ENCODE measurements around the gene EIF2B2.
A peak's percentile ranks its signal among the peaks of the same experiment; 100 is the strongest.

Gene EIF2B2

DNA sequence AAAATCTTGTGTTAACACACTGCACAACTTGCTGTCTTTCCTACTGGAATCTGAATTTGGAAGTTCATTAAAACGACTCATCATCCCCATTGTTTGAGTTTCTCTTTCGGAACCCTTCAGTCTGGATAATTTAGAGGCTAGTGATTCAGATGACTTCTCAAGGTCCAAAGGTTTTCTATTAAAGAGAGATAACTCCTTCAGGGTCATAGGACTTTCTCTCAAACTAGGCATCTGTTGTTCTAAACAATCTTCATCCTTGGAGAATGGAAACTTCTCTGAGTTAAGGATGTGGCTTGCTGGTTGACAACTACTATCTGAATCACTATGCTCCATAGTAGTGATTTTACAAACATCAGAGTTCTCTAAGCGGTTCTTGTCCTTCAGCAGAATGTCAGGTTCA is 44.2 kb downstream of the EIF2B2 start:
- no peak for DNase-seq

DNA sequence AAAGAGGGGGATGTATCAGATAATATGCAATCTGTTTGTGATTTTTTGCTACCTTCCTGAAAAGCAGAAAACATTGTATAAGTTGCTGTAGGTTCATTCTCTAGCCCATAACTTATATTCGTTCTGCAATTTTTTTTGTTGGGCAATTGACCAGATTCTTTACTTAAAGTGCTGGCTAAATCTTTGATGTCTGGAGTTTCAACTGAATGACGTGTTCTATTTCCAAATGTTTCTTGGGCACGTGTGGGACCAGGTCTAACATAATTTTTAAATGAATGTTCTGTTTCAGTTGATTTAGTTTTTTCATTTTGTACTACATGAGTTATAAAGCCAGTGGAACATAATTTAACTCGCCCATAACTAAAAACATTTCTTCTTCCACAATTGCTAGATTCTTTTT is 44.8 kb downstream of the EIF2B2 start:
- DNase-seq = no peak

DNA sequence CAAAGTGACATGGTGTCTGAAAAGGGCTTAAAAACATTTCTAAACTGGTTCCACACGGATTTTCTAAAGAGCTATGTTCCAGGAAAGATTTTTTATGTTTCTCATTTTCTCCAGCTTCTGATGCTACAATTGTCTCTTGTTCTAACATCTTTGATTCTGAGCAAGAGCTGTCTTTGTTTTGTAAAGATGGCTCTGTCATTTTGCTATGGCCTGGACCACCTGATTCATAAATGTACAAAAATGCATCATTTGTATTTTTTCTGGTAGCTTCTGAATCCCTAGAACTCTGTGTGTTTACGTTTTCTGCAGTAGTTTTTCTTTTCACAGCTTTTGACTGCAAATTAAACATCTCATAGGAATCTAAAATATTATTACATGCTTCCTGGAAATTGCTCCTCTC is 45.4 kb downstream of the EIF2B2 start:
- DNase-seq = no peak

DNA sequence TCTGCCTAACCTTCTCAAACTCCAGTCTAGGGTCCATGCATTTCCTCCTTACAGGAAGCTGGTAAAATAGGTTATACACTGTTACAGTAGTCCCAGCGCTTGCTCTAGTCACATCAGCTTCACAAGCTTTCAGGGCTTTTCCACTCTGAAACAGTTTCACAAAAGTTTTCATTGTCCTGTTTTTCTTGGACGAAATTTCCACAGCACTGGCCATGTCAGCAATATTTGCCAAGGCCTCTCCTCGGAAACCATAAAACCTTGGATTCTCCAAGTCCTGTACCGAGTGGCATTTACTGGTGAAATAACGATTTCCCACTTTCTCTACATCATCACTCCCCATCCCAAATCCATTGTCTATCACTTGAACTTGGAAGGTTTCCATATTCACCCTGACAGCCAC is 46.4 kb downstream of the EIF2B2 start:
- no peak for DNase-seq

DNA sequence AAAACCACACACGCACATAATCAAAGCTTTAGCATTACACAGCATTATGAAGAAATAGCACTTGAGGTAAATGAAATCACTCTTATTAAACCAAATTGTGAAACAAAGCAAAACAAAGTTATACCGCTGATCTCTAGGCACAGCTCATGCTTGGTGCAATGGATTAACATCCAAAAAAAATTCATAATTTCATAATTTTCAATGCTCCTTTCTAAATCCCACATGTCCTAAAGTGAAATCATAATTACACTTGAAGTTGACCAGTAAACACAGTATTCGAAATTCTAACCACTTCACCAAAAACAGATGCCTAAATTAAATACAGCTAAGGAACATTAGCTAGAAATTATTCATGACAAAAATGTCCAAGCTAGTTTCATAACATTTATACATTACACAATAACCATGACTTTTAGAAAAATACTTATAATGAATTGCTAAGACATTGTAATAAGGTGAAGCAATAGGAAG is 47.0 kb downstream of the EIF2B2 start:
- no peak for DNase-seq

DNA sequence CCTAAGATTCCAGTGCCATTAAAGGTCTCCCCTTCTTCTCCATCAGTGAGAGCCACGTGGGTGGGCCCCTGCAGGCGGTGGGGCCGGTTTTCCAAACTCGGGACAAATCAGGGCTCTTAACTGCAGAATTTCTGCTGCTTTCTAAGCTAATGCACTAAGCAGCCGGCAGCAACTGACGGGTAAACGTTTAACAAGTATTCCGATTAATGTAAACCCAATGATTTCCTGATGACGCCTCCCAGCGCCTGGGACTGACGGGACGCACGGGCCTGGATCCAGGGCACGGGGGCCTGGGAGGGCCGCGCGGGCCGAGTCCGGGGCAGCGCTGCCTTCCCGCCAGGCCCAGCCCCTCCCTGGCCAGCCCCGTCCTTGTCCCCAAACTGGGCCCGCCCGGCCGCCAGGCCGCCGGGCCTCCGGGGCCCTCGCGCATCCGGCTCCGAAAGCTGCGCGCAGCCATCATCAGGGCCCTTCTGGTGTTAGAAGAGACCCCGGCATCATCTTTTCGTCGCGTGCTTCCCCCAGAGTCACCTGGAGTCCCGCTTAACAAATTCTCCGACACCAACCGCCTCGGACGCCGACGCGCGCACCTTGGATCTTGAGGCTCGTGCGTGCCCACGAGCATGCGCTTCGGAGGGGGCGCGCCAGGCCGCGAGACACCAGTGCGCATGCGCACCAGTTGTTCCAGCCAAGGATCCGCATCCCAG is 48.3 kb downstream of the EIF2B2 start, which contains the start of gene MLH3:
Gene MLH3 (minus strand): TSS at position 616 of the 704 bp plus-strand sequence. CDS start 1,812 bp downstream, outside the sequence.
- peak; percentile 92 for DNase-seq

DNA sequence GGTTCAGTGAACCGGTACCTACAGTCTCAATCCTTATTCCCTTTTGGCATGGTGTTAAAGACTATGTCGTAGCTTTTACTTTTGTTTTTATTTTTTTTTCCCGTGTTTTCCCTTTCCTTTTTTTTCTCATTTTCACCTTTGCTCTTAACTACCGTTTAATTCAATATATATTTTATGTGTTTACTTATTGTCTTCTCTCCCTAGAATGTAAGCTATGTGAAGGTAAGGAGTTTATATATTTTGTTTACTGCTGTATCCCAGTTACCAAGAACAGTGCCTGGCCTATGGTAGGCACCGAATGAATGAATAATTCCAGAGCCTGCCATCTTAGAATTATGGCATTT is 48.8 kb downstream of the EIF2B2 start:
- DNase-seq = no peak

DNA sequence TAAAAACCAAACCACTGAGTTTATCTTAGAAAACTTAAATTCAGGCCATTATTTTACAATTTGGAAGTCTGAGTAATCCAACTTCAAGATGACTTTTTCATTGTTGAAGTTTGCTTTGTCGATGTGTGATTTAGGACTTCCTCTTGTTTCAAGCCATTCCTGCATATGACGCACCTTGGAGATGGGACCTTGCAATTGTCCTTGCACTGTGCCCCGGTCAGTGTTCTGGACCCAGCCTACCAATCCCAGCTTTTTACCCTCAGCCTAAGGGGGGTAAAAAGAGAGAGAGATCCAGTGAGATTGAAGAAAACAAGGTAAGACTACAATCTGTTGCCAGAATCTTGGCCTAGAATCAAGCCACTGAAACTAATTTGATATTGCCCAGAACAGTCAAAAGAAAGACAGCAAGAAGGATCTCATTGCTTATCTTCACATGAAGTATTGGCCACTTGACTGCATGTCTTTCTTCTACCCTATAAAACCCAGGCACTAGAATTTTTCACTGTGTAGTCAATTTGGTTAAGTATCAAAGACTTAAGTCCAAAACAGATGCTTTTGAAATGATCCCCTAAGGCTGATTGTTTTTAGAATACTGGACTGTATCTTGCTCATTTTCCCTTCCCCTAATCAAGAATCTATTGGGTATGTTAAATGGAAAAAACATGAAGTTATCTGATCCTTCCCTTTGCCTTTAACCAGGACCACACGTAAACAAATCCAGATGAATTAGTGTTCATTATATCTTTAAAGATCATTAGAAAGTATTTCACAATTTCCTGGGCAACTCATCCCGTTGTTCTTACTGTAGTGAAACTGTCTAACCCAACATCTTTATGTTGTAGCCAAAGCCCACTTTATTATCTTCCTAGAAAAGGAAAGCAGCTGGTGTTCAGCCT is 50.9 kb downstream of the EIF2B2 start:
- DNase-seq = no peak

DNA sequence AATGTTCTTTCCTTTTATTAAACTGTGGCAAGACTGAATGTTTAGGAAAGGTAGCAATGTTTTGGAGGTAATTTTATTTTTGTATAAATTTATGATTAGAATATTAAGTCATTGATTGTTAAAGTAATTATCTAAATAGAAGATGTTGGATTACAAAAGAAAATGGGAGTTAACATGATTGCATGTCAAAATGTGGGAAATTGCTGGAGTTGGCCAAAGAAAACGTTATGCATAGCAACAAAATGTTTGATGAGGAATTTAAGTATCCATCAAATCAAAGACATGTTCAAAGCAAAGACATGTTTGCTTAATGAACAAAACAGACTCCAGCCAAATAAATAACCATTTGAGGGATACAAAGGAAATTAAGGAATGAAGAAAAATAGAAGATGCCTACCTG is 51.7 kb downstream of the EIF2B2 start:
- DNase-seq = no peak

DNA sequence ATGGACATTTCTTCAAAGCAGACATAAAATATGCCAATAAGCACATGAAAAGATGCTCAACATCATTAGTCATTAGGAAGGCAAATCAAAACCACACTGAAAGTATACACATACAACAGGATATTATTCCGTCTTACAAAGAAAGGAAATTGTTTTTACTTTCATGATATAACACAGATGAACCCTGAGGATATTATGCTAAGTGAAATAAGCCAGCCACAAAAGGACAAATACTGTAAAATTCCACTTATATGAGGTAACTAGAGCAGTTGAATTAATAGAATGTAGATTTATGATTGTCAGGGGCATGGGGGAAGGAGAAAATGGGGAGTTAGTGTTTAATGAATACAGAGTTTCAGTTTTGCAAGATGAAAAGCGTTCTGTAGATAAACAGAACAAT is 56.9 kb downstream of the EIF2B2 start:
- DNase-seq = no peak

DNA sequence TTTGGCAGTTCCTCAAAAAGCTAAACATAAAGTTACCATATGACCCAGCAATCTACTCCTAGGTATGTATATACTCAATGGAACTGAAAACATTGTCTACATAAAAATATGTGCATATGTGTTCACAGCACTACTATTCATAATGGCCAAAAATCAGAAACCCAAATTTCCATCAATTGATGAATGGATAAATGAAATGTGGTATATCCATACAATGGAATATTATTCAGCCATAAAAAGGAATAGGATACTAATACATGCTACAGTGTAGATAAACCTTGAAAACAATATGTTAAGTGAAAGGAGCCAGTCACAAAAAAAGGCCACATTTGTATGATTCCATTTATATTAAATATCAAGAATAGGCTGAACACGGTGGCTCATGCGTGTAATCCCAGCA is 57.7 kb downstream of the EIF2B2 start:
- no peak for DNase-seq
